HG02840 (cell line): ENCODE measurements around the gene MRPL55.

Source experiments
- ATAC-seq: cut with Tn5 transposase; IDR thresholded peaks from one replicate; pipeline ENCODE4 v1.9.1; 2021; ENCODE audit warnings: mild to moderate bottlenecking, moderate library complexity, moderate number of reproducible peaks; ENCODE audit not compliant: unreplicated experiment, low FRiP score

Gene MRPL55

GRCh38 chr1:228073857-228074545, 35.1 kb downstream of the MRPL55 start:
- ATAC-seq = no peak

DNA sequence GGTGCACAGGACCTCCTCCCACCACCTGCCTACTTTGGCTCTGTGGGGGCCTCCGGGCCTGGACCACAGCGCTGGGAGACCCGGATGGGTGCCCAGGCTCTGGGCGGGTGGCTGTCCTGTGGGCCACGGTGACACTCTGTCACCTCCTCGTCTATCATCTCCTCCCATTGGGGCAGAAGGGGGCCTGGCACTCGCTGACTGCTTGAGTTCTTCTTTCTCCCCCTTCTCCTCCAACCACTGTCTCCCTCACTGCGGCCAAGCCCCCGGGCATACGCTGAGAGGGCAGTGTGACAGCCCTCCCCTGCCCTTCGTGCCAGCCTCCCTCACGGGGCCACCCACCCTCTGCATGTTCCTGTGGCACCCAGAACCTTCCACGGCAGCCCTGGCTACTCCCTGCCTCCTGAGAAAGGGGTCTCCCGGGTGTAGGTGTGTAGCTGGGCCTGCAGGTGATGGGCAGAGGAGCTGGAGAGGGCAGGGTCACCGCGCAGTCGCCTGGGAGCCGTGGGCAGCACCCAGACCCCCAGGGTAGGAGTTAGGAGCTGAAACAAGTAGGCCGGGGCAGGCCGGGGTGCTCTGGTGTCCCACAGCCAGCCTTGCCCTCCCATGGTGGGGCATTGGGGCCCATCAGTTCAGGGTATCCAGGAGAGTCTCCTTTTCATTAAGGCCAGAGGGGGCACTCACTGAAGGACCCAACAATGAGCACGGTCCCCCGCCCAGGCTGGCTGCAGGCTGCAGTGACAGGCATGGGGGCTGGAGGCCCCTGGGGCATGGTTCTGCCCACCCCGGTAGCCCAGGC, 35.8 kb downstream of the MRPL55 start:
- no peak for ATAC-seq

GRCh38 chr1:228072658-228073043, 36.4 kb downstream of the MRPL55 start:
- ATAC-seq = no peak

- ATAC-seq = no peak
These were observed 37.1 kb downstream of the MRPL55 start for GRCh38 chr1:228071839-228072657.

- no peak for ATAC-seq
These were observed 38.2 kb downstream of the MRPL55 start for GRCh38 chr1:228070851-228071250.

DNA sequence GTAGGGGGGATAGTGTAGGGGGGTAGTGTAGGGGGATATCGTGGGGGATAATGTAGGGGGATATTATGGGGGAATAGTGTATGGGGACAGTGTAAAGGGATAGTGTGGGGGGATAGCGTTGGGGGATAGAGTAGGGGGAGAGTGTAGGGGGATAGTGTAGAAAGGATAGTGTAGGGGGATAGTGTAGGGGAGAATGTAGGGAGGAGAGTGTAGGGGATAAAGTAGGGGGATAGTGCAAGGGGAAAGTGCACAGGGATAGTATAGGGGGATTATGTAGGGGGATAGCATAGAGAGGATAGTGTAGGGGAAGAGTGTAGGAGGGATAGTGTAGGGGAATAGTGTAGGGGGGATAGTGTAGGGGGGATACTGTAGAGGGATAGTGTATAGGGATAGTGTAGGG, 38.9 kb downstream of the MRPL55 start:
- ATAC-seq = no peak

DNA sequence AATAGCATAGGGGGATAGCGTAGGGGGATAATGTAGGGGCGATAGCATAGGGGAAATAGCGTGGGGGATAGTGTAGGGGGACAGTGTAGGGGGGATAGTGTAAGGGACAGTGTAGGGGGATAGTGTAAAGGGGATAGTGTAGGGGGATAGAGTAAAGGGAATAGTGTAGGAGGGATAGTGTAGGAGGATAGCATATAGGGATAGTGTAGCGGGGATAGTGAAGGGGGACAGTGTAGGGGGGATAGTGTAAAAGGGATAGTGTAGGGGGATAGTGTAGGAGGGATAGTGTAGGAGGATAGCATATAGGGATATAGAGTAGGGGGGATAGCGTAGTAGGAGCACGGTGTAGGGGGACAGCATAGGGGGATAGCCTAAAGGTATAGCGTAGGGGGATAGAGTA, 40.7 kb downstream of the MRPL55 start:
- no peak for ATAC-seq

DNA sequence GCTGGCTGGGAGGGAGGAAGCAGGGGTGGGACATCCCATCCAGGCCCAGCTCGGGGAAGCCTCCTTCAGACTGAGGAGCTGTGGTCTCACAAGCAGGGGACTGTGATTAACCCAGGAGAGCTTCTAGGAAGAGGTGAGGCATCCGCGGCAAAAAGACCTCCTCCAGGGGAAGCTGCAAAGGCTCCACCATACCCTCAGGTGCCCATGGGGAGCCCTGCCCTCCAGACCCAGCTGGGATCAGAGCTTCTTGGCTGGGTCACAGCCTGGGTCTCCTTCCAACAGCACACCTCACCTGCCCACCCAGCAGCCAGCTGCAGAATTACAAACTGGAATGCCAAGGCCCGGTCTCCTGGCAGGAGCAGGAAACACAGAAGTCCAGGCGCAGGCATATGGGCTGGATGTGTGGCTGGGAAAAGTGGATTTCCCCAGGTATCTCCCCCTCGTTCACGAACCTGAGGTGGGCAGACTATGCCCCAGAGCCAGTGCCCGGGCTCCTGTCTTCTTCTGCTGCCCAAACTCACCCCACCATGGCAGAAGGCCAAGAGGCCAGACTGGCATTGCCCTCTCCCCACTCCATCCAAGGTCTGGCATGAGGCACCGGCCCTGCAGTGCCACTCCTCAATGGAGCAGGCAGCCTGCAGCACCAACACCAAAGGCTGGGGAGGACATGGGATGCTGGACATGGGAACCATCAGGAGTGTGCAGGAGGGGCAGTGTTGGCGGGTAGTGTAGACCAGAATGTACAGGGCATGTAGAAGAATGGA, 42.0 kb downstream of the MRPL55 start:
- ATAC-seq = no peak

DNA sequence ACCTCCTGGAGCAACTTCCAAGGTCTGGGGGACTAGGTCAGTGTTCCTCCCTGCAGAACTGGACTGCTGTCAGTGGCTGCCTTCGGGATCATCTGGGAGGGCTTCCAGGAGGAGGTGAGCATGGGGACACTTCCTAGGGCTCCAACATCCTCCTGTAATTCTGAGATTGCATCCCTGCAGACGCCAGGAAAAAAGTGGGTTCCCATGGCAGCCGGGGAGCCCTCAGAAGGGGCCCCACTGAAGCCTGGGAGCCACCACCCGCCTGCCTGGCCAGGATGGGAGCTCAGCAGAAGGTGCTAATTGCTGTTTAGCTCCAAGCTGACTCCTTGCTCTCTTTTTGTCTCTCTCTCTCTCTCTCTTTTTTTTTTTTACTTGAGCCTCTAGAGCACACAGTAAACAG, 42.7 kb downstream of the MRPL55 start:
- no peak for ATAC-seq

DNA sequence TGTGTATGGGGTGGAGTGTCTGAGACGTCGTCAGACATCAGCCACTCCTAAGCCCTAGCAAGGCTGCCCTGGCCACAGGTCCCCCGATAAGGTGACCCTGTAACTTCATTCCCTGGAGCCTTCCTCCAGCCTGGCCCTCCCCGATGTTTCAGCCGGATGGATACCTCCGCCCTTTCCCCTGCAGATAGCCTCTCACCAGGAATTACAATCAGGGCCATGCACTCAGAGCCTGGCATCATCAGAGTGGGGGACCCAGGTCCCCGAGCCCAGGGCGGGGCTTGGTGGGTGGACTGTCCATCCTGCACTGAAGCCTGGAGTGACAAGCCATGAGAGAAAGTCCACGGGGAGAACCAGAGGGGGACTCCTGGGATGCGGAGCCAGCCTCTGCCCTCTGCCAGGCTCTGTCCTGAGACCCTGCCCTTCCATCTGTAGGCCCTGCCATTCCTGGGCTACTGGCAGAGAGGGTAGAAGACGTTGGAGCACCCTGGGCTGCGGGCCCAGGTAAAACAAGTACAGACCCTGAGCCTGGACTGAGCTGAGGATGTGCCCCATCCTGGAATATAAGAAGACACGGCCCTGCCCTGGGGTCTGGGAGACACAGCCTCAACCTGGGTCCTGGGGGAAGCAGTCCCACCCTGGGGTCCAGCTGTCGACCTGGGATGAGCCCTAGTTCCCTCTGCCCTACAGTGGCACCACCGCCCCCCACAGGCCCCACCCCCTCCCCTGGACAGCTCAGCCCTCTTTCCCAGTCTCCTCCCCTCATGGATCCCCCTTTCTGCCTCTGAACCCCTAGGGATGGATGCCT, 43.4 kb downstream of the MRPL55 start:
- no peak for ATAC-seq

- ATAC-seq = no peak
These were observed 44.2 kb downstream of the MRPL55 start for GRCh38 chr1:228064741-228065542.

DNA sequence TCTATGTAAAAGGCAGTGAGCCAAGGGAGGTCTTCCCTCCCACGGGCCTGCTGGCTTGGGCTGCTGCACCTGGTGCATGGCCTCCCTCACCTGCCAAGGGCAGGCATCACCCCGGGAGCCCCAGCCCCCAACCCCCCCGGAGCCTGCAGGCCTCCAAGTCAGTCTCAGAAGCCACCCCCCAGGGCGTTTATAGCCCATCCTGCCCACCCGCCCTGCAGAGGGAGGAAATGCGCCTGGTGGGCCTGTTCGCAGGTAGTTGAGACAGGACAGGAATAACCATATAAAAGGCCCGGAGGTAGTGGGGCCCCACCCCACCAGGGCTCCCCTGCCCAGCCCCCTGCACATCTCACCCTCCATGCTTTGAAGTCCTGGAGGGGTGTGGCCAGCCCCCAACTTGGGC, 44.8 kb downstream of the MRPL55 start:
- no peak for ATAC-seq

GRCh38 chr1:228063251-228064191, 45.6 kb downstream of the MRPL55 start:
- no peak for ATAC-seq

- ATAC-seq = no peak
These were observed 46.3 kb downstream of the MRPL55 start for GRCh38 chr1:228062812-228063211.

GRCh38 chr1:228062085-228062791, 46.9 kb downstream of the MRPL55 start:
- no peak for ATAC-seq

- ATAC-seq = no peak
These were observed 47.6 kb downstream of the MRPL55 start for GRCh38 chr1:228061411-228062084.
